GM19025 (cell line): ENCODE results near the gene RNF208.

Experiments
- ATAC-seq: cut with Tn5 transposase; IDR thresholded peaks from one replicate; pipeline ENCODE4 v1.9.1; 2021; ENCODE audit warnings: mild to moderate bottlenecking, low read depth, moderate library complexity; ENCODE audit not compliant: unreplicated experiment

Gene RNF208

DNA sequence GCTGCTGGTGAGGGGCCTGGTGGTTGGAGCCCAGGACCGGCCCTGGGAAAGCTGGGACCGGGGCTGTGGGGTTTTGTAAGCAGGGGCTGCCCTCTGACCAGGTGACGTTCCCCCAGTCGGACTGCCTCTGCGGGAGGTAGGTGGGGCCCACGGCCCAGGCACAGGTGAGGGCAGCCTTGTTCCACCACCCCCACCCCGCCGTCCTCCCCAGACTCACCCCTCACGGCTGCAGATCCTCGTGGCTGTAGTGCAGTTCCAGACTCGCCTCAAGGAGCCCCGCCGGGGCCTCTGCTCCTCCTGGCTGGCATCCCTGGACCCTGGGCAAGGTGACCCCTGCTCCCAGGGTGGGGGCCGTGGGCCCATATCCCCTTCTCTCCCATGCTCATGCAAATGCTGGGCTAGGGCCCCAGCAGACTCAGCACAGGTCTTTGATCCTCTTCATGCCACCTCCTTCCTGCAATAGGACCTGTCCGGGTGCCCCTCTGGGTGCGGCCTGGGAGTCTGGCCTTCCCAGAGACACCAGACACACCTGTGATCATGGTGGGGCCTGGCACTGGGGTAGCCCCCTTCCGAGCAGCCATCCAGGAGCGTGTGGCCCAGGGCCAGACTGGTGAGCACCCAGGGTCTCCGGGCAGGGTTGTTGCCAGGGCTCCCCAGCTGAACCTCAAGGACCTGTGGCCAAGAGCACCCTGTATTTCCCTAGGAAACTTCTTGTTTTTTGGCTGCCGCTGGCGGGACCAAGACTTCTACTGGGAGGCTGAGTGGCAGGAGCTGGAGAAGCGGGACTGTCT is 6.6 kb downstream of the RNF208 start:
- no peak for ATAC-seq

GRCh38 chr9:137214620-137215019 is 7.4 kb downstream of the RNF208 start:
- ATAC-seq, result no peak

DNA sequence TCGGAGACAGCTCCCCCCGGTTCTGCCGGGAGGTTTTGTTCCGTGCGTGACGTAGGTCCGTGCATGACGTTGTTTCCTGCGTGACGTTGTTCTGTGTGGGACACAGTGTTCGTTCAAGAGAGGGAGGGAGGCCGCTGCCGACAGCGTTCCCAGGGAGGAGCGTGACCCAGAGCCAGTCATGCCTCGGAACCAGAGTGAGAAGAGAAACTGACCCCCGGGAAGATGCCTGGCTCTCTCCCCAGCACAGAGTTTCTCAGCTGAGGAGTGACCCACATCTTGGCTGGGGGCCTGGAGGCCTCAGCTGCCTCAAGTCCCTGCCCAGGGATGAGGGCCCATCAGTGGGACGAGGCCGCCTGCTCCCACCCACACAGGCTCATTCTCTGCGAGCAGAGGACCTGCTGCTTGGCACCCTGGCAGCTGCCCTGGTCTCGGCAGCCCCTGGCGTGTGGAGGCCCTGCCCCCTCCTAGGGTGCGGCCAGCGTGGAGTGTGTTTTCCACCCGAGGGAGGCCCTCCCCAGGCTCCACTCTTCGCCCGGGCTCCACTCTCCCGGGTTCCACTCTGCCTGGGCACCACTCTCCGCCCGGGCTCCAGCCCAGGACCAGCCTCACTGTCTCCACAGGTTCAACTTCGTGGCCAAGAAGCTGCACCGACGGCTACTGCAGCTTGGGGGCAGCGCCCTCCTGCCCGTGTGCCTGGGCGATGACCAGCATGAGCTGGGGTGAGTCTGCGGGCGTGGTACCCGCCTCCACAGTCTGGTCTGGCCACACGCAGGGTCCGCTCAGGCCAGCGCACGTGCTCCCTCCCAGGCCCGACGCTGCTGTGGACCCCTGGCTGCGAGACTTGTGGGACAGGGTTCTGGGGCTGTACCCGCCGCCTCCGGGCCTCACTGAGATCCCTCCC is 8.6 kb downstream of the RNF208 start:
- no peak for ATAC-seq

DNA sequence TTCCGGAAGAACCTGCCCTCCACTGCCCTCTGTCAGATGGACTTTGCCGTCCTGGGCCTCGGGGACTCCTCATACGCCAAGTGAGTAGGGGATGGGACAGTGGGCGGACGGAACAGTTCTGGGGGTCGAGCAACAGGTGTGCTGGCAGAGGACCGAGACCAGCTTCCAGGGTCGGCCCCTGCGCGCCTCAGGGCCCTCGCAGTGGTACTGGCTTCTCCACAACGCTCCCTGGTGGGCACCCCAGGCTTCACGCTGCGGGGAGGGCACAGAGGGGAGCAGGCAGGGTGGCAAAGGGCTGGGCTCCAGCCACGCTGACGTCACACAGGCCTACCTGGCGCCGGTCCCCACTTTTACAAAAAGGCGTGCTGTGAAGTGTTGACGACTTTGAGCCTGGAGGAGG is 9.5 kb downstream of the RNF208 start:
- no peak for ATAC-seq

- ATAC-seq, result no peak
Measured at GRCh38 chr9:137211532-137211931, 10.5 kb downstream of the RNF208 start.

GRCh38 chr9:137206602-137207001 is 15.4 kb downstream of the RNF208 start:
- no peak for ATAC-seq

- peak; percentile 38 for ATAC-seq
Measured at GRCh38 chr9:137205126-137206069, 16.6 kb downstream of the RNF208 start, which contains the start of the genes NDOR1 and TMEM203. NDOR1 (plus strand) TSS chr9:137205700; CDS start chr9:137205778, 78 bp downstream. TMEM203 (minus strand) TSS chr9:137205648; CDS start chr9:137205414, 234 bp downstream.

DNA sequence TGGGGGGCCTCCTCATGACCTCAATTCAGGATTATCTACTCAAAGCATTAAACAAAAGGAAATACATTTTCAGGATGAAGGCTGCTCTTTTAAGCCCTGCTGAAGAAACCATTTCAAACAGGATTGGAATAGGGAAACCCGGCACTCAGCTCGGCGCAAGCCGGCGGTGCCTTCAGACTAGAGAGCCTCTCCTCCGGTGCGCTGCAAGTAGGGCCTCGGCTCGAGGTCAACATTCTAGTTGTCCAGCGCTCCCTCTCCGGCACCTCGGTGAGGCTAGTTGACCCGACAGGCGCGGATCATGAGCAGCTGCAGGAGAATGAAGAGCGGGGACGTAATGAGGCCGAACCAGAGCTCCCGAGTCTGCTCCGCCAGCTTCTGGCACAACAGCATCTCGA is 17.3 kb downstream of the RNF208 start:
- ATAC-seq, result no peak

DNA sequence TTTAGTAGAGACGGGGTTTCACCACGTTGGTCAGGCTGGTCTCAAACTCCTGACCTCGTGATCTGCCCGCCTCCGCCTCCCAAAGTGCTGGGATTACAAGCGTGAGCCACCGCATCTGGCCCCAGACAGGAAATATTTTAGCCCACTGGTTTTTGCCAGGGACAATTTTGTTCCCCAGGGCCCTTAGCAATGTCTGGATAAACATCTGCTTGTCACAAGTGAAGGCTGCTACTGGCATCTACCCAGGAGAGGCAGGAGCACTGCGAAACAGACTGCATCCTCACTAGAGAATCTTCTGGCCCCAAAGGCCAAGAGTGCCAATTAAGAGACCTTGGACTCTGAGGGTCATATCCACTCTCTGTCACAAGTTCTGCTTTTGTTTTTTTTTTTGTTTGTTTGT is 19.1 kb downstream of the RNF208 start:
- ATAC-seq, result no peak

DNA sequence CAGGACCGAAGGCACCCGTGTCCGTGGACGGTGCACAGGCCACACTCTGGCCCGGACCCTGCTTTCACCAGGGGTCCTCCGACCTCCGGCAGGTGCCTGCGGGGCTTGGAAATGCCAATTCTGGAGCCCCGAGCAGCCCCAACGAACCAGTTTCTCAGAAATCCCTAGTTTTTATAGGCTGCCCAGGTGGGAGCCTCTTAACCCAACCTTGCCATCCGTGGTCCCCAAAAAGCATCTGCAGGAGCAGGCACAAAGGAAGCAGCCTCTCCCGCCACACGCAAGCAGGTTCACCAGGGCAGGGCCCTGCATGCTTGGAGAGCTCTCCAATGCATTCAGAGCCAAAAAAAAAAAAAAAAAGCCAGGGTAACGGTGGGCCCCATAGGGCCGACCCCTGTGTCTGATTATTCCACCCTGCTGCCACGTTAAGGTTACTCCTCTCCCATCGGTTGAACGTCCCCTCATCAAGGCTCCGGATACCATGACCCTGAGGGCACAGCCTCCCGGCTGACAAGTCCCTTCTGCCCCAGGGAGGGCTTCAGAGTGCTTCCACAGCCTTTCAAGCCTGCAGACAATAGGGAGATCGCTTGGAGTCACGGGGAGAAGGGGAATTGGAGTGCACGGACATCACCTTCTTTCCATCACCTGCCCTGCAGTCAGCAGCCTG is 20.7 kb downstream of the RNF208 start:
- no peak for ATAC-seq

DNA sequence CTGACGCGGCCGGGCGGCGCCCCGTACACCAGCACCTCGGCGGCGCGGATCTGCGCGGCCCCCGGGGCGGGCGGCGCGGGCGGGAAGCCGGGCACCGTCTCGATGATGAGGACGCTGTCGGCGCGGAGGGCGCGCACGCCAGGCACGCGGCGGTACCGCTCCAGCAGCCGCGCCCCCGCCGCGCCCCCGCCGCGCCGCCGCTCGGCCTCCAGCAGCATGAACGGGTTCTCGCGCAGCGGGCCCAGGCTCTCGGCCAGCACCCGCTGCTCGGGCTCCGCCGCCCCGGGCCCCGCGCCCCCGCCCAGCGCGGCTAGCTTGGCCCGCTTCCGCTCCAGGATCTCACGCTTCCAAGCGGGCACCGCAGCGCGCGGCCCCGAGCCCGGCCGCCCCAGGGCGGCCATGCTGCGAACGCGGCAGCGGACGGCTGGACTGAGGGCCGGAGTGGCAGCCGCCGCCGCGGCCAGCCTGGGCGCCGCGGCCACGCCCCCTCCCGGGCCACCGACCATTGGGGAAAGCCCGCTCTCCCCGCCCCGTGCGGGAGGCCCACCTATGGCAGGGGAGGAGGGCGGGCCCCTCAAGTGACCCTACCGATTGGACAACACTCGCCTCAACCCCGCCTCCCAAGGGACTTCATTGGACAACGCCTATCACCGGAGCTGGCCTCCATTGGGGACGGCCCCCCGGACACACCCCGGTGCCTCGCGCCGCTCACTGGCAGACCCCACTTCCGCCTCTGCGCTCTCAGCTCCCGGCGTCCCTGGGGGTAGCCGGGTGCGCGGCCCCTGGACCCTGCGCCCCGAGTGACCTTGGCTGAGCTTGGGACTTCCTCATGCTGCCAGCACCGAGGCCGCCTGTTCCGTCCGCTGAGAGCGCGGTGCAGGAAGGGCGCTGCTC is 21.5 kb downstream of the RNF208 start, which contains the start of gene TPRN:
Gene TPRN (minus strand): TSS at position 431 of the 894 bp plus-strand sequence. CDS start 30 bp downstream, at position 401.
- ATAC-seq, result peak; percentile 85

- ATAC-seq, result no peak
Measured at GRCh38 chr9:137199411-137200121, 22.5 kb downstream of the RNF208 start.

DNA sequence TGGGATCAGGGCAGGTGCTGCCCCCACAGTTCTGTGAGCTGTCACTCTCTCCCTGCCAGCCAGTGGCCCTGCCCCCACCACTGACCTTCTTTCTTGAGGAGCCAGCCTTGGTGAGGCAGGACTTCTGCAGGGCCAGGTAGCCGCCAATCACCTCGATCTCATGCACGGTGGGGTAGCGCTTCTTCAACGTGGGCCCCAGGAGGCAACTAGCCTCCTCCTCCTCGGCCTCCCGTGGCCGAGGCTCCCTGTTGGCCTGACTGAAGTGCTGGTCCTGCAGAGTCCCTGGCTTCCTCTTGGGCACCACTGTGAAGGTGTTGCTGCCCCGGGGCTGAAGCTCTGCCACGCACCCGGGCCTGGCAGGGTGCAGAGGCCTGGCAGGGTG is 23.1 kb downstream of the RNF208 start:
- ATAC-seq, result no peak

DNA sequence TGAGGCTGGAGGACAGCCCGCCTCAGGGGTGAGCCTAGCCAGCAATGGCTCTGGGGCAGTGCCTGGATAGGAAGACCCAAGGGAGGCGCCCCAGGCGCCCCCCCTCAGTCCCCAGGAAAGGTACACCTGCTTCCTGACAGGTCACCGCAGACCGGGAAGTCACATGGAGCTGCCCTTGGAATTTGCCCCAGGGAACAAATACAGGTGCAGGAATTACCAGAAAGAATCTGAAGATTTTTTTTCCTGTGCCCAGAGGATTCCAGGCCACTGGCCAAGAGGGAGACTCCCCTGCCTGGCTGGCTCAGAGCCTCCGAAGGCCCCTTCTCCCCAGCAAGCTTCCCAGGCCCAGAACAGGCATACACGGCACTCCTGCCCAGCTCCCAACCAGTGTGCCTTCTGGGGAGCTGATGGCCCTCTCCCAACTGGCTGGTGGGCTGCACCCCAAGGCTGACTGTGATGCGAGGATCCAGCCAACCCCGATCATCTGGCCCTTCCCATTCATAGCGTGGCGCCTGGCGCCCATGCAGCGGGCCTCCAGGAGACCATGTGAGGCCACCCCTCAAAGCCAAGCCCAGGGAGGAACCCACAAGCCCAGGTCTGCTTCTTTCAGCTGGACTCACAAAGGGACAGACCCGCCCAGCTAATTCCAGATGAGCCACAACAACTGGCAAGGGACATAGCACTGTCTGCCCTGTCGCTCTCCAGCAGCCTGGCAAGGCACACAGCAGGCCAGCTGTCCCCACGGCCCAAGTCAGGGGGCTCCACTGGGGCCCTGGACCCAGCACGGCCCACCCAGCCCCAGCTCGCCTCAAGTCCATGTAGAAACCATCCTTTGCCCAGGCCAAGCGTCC is 23.8 kb downstream of the RNF208 start:
- ATAC-seq, result no peak

- no peak for ATAC-seq
Measured at GRCh38 chr9:137195525-137196220, 26.4 kb downstream of the RNF208 start.

GRCh38 chr9:137194909-137195308 is 27.1 kb downstream of the RNF208 start:
- ATAC-seq, result no peak

- ATAC-seq, result no peak
Measured at GRCh38 chr9:137194388-137194787, 27.7 kb downstream of the RNF208 start.
